Neuronal stem cell (in vitro differentiated cells): Measurements from ENCODE around the gene TSTD1.

Experiments used
- DNase-seq: peaks from one replicate; pipeline ENCODE4 v3.0.0-alpha.2; 2013; ENCODE audit warnings: low spot score
- H2AFZ ChIP-seq: one replicate; pipeline ENCODE4 v1.6.1; 2013; ENCODE audit warnings: mild to moderate bottlenecking, low read length, inconsistent platforms
- H2AK5ac ChIP-seq: 2 replicates; pipeline ENCODE4 v1.6.1; 2013; ENCODE audit warnings: low read depth, mild to moderate bottlenecking, inconsistent platforms, low read length, moderate library complexity, mixed read lengths
- H2BK120ac ChIP-seq: 2 replicates; pipeline ENCODE4 v1.6.1; 2013; ENCODE audit warnings: low read depth, mild to moderate bottlenecking, inconsistent platforms, low read length, moderate library complexity, mixed read lengths
- H2BK12ac ChIP-seq: one replicate; pipeline ENCODE4 v1.6.1; 2013; ENCODE audit warnings: low read length, inconsistent platforms
- H2BK15ac ChIP-seq: 2 replicates; pipeline ENCODE4 v1.6.1; 2013; ENCODE audit warnings: mild to moderate bottlenecking, low read length, inconsistent platforms, mixed read lengths
- H2BK5ac ChIP-seq: one replicate; pipeline ENCODE4 v1.6.1; 2013; ENCODE audit warnings: inconsistent platforms, mild to moderate bottlenecking, low read length, moderate library complexity
- H3K14ac ChIP-seq: one replicate; pipeline ENCODE4 v1.6.1; 2013; ENCODE audit warnings: low read length, inconsistent platforms
- H3K18ac ChIP-seq: 2 replicates; pipeline ENCODE4 v1.6.1; 2013; ENCODE audit warnings: low read length, inconsistent platforms
- H3K23ac ChIP-seq: 2 replicates; pipeline ENCODE4 v1.6.1; 2013; ENCODE audit warnings: low read depth, mild to moderate bottlenecking, mixed read lengths, low read length, inconsistent platforms; ENCODE audit not compliant: poor library complexity
- H3K27ac ChIP-seq: replicated peaks from 3 replicates; pipeline ENCODE4 v1.5.1; 2013; ENCODE audit warnings: low read length, inconsistent platforms
- H3K27me3 ChIP-seq, 3 experiments: 2 replicates each; pipeline ENCODE4 v1.6.1; 2013; ENCODE audit warnings: low read length in 3 of 3, mild to moderate bottlenecking in 2 of 3, inconsistent platforms in 1 of 3, low read depth in 1 of 3, mixed read lengths in 1 of 3, moderate library complexity in 1 of 3; ENCODE audit not compliant: control insufficient read depth in 3 of 3, insufficient read depth in 3 of 3
- H3K36me3 ChIP-seq, 2 donors: replicated peaks in 1 of 2; 2 replicates each; pipeline ENCODE4 v1.6.1; 2013; ENCODE audit warnings: low read length in 2 of 2; ENCODE audit not compliant: control insufficient read depth in 2 of 2, insufficient read depth in 2 of 2
- H3K4ac ChIP-seq: 2 replicates; pipeline ENCODE4 v1.6.1; 2013; ENCODE audit warnings: inconsistent platforms, mild to moderate bottlenecking, low read length, moderate library complexity
- H3K4me1 ChIP-seq, 2 donors: 1 replicate in 1 of 2; 2 replicates in 1 of 2; pipeline ENCODE4 v1.6.1; 2013; ENCODE audit warnings: low read length in 2 of 2, low read depth in 1 of 2; ENCODE audit not compliant: control insufficient read depth in 2 of 2, insufficient read depth in 1 of 2
- H3K4me2 ChIP-seq: one replicate; pipeline ENCODE4 v1.6.1; 2013; ENCODE audit warnings: mild to moderate bottlenecking, low read length, inconsistent platforms; ENCODE audit not compliant: insufficient read depth, poor library complexity, severe bottlenecking
- H3K4me3 ChIP-seq, 2 donors: 2 replicates each; pipeline ENCODE4 v1.5.1; 2013; ENCODE audit warnings: low read length in 2 of 2, mild to moderate bottlenecking in 2 of 2, inconsistent platforms in 1 of 2, moderate library complexity in 1 of 2
- H3K79me1 ChIP-seq: one replicate; pipeline ENCODE4 v1.6.1; 2013; ENCODE audit warnings: low read depth, mild to moderate bottlenecking, inconsistent platforms, low read length, moderate library complexity
- H3K9ac ChIP-seq: one replicate; pipeline ENCODE4 v1.6.1; 2013; ENCODE audit warnings: mild to moderate bottlenecking, low read depth, low read length, inconsistent platforms; ENCODE audit not compliant: poor library complexity
- H3K9me3 ChIP-seq, 2 donors: replicated peaks in 1 of 2; 2 replicates each; pipeline versions ENCODE3 to v1.6.1; 2013; ENCODE audit warnings: low read length in 2 of 2, mild to moderate bottlenecking in 2 of 2, inconsistent platforms in 1 of 2, low read depth in 1 of 2, mixed read lengths in 1 of 2, moderate library complexity in 1 of 2; ENCODE audit not compliant: control insufficient read depth in 2 of 2, insufficient read depth in 1 of 2
- H4K8ac ChIP-seq: one replicate; pipeline ENCODE4 v1.6.1; 2013; ENCODE audit warnings: low read depth, mild to moderate bottlenecking, inconsistent platforms, low read length, moderate library complexity
- H4K91ac ChIP-seq: one replicate; pipeline ENCODE4 v1.6.1; 2013; ENCODE audit warnings: low read length, low read depth, mild to moderate bottlenecking, inconsistent platforms; ENCODE audit not compliant: poor library complexity
- WGBS, 2 donors: extraction: QIAGEN DNeasy Blood & Tissue Kit; methylation state at CpG; one replicate each; pipeline ENCODE4 v1.1.7; 2013; ENCODE audit warnings: missing lambda C conversion rate in 2 of 2, mixed read lengths in 1 of 2; ENCODE audit not compliant: insufficient read length in 2 of 2, insufficient replicate concordance in 1 of 2; ENCODE audit errors: extremely low coverage in 2 of 2; 5-methylcytosine and 5-hydroxymethylcytosine counted together

TSTD1 gene

GRCh38 chr1:161074676-161075368 lies 36.1 kb upstream of the TSTD1 start:
- H2BK12ac ChIP-seq: peak overlapping the region; percentile 63
- H3K4me3 ChIP-seq: peak overlapping the region in 1 of 2 donors; percentile 17
- no peak overlapping the region for H2BK120ac ChIP-seq
- peaks cover 4 to 22% of the 10 kb centered on the region in 2 donors for H3K4me1 ChIP-seq
- peak overlapping the region; percentile 92 for H3K14ac ChIP-seq
- no peaks in the 10 kb centered on the region for H3K36me3 ChIP-seq
- H3K9me3 ChIP-seq: peaks cover 0 to 5% of the 10 kb centered on the region in 2 donors
- H3K23ac ChIP-seq: no peak overlapping the region
- H3K79me1 ChIP-seq: no peaks in the 10 kb centered on the region
- H3K27me3 ChIP-seq: peaks cover 0 to 4% (median 0%) of the 10 kb centered on the region in 3 experiments
- H3K18ac ChIP-seq: peak overlapping the region; percentile 38
- no peak overlapping the region for H4K91ac ChIP-seq
- no CpG with 5 or more reads among the region's 12 CpGs for WGBS, 2 donors
- H2BK15ac ChIP-seq: no peak overlapping the region
- no peak overlapping the region for H3K9ac ChIP-seq
- H3K27ac ChIP-seq: no peak overlapping the region
- peak overlapping the region; percentile 89 for H2AK5ac ChIP-seq
- no peak overlapping the region for H2AFZ ChIP-seq
- H3K4me2 ChIP-seq: no peak overlapping the region
- peak overlapping the region; percentile 27 for H3K4ac ChIP-seq
- H2BK5ac ChIP-seq: peak overlapping the region; percentile 11
- DNase-seq: no peak
- H4K8ac ChIP-seq: no peak overlapping the region

- H2BK5ac ChIP-seq: no peak overlapping the region
- H3K36me3 ChIP-seq: no peaks in the 10 kb centered on the region
- peak overlapping the region; percentile 80 for H3K18ac ChIP-seq
- WGBS, 2 donors: no CpG with 5 or more reads among the region's 7 CpGs
- peaks cover 4 to 22% of the 10 kb centered on the region in 2 donors for H3K4me1 ChIP-seq
- H4K91ac ChIP-seq: no peak overlapping the region
- peaks cover 0 to 12% (median 0%) of the 10 kb centered on the region in 3 experiments for H3K27me3 ChIP-seq
- no peaks in the 10 kb centered on the region for H3K79me1 ChIP-seq
- no peak overlapping the region for H3K4me3 ChIP-seq
- peak overlapping the region; percentile 1 for H2BK15ac ChIP-seq
- no peak overlapping the region for H3K27ac ChIP-seq
- no peak overlapping the region for H2BK120ac ChIP-seq
- H3K23ac ChIP-seq: no peak overlapping the region
- H3K14ac ChIP-seq: no peak overlapping the region
- no peak for DNase-seq
- no peak overlapping the region for H4K8ac ChIP-seq
- no peak overlapping the region for H3K4me2 ChIP-seq
- peak overlapping the region; percentile 70 for H2AFZ ChIP-seq
- peak overlapping the region; percentile 73 for H2BK12ac ChIP-seq
- no peak overlapping the region for H3K9ac ChIP-seq
- no peak overlapping the region for H3K4ac ChIP-seq
- peaks cover 0 to 5% of the 10 kb centered on the region in 2 donors for H3K9me3 ChIP-seq
- peak overlapping the region; percentile 0 for H2AK5ac ChIP-seq
Observed at GRCh38 chr1:161073474-161074121, 34.8 kb upstream of the TSTD1 start.

- Histone ChIP-seq H3K27ac (no peak overlapping the region), H2BK5ac (peak overlapping the region; percentile 19), H2BK120ac (no peak overlapping the region), H3K18ac (peak overlapping the region; percentile 59), H3K23ac (peak overlapping the region; percentile 43), H3K4me2 (no peak overlapping the region), H3K36me3 (no peaks in the 10 kb centered on the region), H3K4me1 (peaks cover 4 to 22% of the 10 kb centered on the region in 2 donors), H3K79me1 (no peaks in the 10 kb centered on the region), H3K14ac (peak overlapping the region; percentile 38), H4K8ac (peak overlapping the region; percentile 82), H3K27me3 (peaks cover 0 to 18% (median 0%) of the 10 kb centered on the region in 3 experiments), H3K4me3 (no peak overlapping the region), H3K4ac (peak overlapping the region; percentile 60), H2AFZ (peak overlapping the region; percentile 70), H3K9ac (no peak overlapping the region), H2BK15ac (peak overlapping the region; percentile 4), H4K91ac (no peak overlapping the region), H2AK5ac (peak overlapping the region; percentile 0), H3K9me3 (peaks cover 0 to 5% of the 10 kb centered on the region in 2 donors), H2BK12ac (peak overlapping the region; percentile 16)
- WGBS, 2 donors: no CpG with 5 or more reads among the region's 19 CpGs
- no peak for DNase-seq
Observed at GRCh38 chr1:161072751-161073449, 34.1 kb upstream of the TSTD1 start.
